B cell (primary cell): ENCODE data around the gene KPNA6.

Source experiments
- EZH2 ChIP-seq: IDR thresholded peaks from 2 replicates; pipeline ENCODE4 v1.6.1; 2012; ENCODE audit warnings: borderline replicate concordance, low read depth, mild to moderate bottlenecking, moderate library complexity, low read length; ENCODE audit not compliant: insufficient read depth, poor library complexity, severe bottlenecking
- TF ChIP-seq, protein P1 (sequence below): fragments of 200-600 bp; IDR thresholded peaks from one replicate; pipeline ENCODE4 v1.8.0; 2022; ENCODE audit warnings: antibody characterized with exemption, mild to moderate bottlenecking

DNA sequence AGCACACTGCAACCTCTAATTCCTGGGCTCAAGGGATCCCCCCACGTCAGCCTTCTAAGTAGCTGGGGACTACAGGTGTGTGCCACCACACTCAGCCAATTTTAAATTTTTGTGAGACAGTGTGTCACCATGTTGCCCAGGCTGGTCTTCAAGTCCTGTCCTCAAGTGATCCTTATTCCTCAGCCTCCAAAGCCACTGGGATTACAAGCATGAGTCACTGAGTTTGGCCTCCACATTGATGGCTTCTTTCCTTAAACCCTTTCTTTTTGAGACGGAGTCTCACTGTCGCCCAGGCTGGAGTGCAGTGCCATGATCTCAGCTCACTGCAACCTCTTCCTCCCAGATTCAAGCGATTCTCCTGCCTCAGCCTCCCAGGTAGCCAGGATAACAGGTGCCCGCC is 7.6 kb downstream of the KPNA6 start:
- TF ChIP-seq, protein P1, sequence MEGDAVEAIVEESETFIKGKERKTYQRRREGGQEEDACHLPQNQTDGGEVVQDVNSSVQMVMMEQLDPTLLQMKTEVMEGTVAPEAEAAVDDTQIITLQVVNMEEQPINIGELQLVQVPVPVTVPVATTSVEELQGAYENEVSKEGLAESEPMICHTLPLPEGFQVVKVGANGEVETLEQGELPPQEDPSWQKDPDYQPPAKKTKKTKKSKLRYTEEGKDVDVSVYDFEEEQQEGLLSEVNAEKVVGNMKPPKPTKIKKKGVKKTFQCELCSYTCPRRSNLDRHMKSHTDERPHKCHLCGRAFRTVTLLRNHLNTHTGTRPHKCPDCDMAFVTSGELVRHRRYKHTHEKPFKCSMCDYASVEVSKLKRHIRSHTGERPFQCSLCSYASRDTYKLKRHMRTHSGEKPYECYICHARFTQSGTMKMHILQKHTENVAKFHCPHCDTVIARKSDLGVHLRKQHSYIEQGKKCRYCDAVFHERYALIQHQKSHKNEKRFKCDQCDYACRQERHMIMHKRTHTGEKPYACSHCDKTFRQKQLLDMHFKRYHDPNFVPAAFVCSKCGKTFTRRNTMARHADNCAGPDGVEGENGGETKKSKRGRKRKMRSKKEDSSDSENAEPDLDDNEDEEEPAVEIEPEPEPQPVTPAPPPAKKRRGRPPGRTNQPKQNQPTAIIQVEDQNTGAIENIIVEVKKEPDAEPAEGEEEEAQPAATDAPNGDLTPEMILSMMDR = no peak
- no peak for TF ChIP-seq EZH2
